ENCODE measurements around the gene PARD3B.

The PARD3B gene

GRCh38 chr2:204590063-204590462, 44.8 kb downstream of the PARD3B start:
- Histone ChIP-seq H3K9me3 (ENCODE audit: severe bottlenecking) (no peaks in the 10 kb centered on the region), H3K27ac (ENCODE audit: poor library complexity, severe bottlenecking) (no peak overlapping the region), H3K36me3 (ENCODE audit: low read depth) (no peaks in the 10 kb centered on the region), H3K27me3 (ENCODE audit: insufficient read depth, poor library complexity, severe bottlenecking) (no peaks in the 10 kb centered on the region), H3K4me3 (ENCODE audit: severe bottlenecking) (no peak overlapping the region), H3K4me1 (ENCODE audit: insufficient read depth, poor library complexity, severe bottlenecking) (no peaks in the 10 kb centered on the region)
- no peak for TF ChIP-seq CTCF (IDR thresholded peaks at IDR 0.05; ENCODE audit: poor library complexity, severe bottlenecking)
- ATAC-seq (ENCODE audit: low read depth) (no peak), DNase-seq (ENCODE audit: low spot score) (no peak)

- H3K27me3 ChIP-seq (ENCODE audit: insufficient read depth, poor library complexity, severe bottlenecking): no peaks in the 10 kb centered on the region
- no peak overlapping the region for H3K4me3 ChIP-seq (ENCODE audit: severe bottlenecking)
- no peak for ATAC-seq (ENCODE audit: low read depth)
- H3K27ac ChIP-seq (ENCODE audit: poor library complexity, severe bottlenecking): no peak overlapping the region
- H3K4me1 ChIP-seq (ENCODE audit: insufficient read depth, poor library complexity, severe bottlenecking): no peaks in the 10 kb centered on the region
- DNase-seq (ENCODE audit: low spot score): no peak
- H3K36me3 ChIP-seq (ENCODE audit: low read depth): no peaks in the 10 kb centered on the region
- TF ChIP-seq CTCF (IDR thresholded peaks at IDR 0.05; ENCODE audit: poor library complexity, severe bottlenecking): no peak
- no peaks in the 10 kb centered on the region for H3K9me3 ChIP-seq (ENCODE audit: severe bottlenecking)
Measured at GRCh38 chr2:204591225-204591624, 46.0 kb downstream of the PARD3B start.

- ATAC-seq (ENCODE audit: low read depth) (no peak), DNase-seq (ENCODE audit: low spot score) (no peak)
- no peaks in the 10 kb centered on the region for H3K4me1 ChIP-seq (ENCODE audit: insufficient read depth, poor library complexity, severe bottlenecking)
- TF ChIP-seq CTCF (IDR thresholded peaks at IDR 0.05; ENCODE audit: poor library complexity, severe bottlenecking): no peak
- no peaks in the 10 kb centered on the region for H3K27me3 ChIP-seq (ENCODE audit: insufficient read depth, poor library complexity, severe bottlenecking)
- no peaks in the 10 kb centered on the region for H3K36me3 ChIP-seq (ENCODE audit: low read depth)
- H3K9me3 ChIP-seq (ENCODE audit: severe bottlenecking): no peaks in the 10 kb centered on the region
- no peak overlapping the region for H3K27ac ChIP-seq (ENCODE audit: poor library complexity, severe bottlenecking)
- H3K4me3 ChIP-seq (ENCODE audit: severe bottlenecking): no peak overlapping the region
Measured at GRCh38 chr2:204604061-204604460, 58.8 kb downstream of the PARD3B start.

- Histone ChIP-seq H3K9me3 (ENCODE audit: severe bottlenecking) (no peaks in the 10 kb centered on the region), H3K4me1 (ENCODE audit: insufficient read depth, poor library complexity, severe bottlenecking) (no peaks in the 10 kb centered on the region), H3K36me3 (ENCODE audit: low read depth) (no peaks in the 10 kb centered on the region), H3K4me3 (ENCODE audit: severe bottlenecking) (no peak overlapping the region), H3K27ac (ENCODE audit: poor library complexity, severe bottlenecking) (no peak overlapping the region), H3K27me3 (ENCODE audit: insufficient read depth, poor library complexity, severe bottlenecking) (no peaks in the 10 kb centered on the region)
- ATAC-seq (ENCODE audit: low read depth): no peak
- TF ChIP-seq CTCF (IDR thresholded peaks at IDR 0.05; ENCODE audit: poor library complexity, severe bottlenecking): no peak
- DNase-seq (ENCODE audit: low spot score): no peak
Measured at GRCh38 chr2:204608237-204608939, 63.1 kb downstream of the PARD3B start.

GRCh38 chr2:204611017-204611631, 65.8 kb downstream of the PARD3B start:
- no peak for TF ChIP-seq CTCF (IDR thresholded peaks at IDR 0.05; ENCODE audit: poor library complexity, severe bottlenecking)
- H3K27me3 ChIP-seq (ENCODE audit: insufficient read depth, poor library complexity, severe bottlenecking): no peaks in the 10 kb centered on the region
- ATAC-seq (ENCODE audit: low read depth): no peak

More at GRCh38 chr2:204611017-204611631, 65.8 kb downstream of the PARD3B start:
- Histone ChIP-seq H3K4me1 (ENCODE audit: insufficient read depth, poor library complexity, severe bottlenecking) (no peaks in the 10 kb centered on the region), H3K36me3 (ENCODE audit: low read depth) (no peaks in the 10 kb centered on the region), H3K27ac (ENCODE audit: poor library complexity, severe bottlenecking) (no peak overlapping the region), H3K4me3 (ENCODE audit: severe bottlenecking) (no peak overlapping the region), H3K9me3 (ENCODE audit: severe bottlenecking) (no peaks in the 10 kb centered on the region)
- no peak for DNase-seq (ENCODE audit: low spot score)
